NCI-H524 (cell line): ENCODE data around the gene BNIPL.

Experiments
- DNase-seq, 2 experiments: peaks; one replicate each; lab custom pipeline; 2025; lab: John Stamatoyannopoulos, UW

BNIPL gene

GRCh38 chr1:151036356-151036755 lies at the start of gene BNIPL:
Gene BNIPL (plus strand): TSS chr1:151036586. CDS start chr1:151036726, 140 bp downstream.
- no peak for DNase-seq

- DNase-seq = no peak
Observed at GRCh38 chr1:150987924-150988323, 48.5 kb upstream of the BNIPL start.

- DNase-seq = no peak
Observed at GRCh38 chr1:150992626-150993025, 43.8 kb upstream of the BNIPL start.

- no peak for DNase-seq
Observed at GRCh38 chr1:150994248-150994647, 42.1 kb upstream of the BNIPL start.

- no peak for DNase-seq
Observed at GRCh38 chr1:150995460-150995859, 40.9 kb upstream of the BNIPL start.

GRCh38 chr1:150995896-150996295 lies 40.5 kb upstream of the BNIPL start:
- no peak for DNase-seq

- DNase-seq = no peak
Observed at GRCh38 chr1:150997126-150997872, 39.1 kb upstream of the BNIPL start.

GRCh38 chr1:150997949-150998348 lies 38.4 kb upstream of the BNIPL start:
- DNase-seq = no peak

- no peak for DNase-seq
Observed at GRCh38 chr1:150999051-150999674, 37.2 kb upstream of the BNIPL start.

GRCh38 chr1:150999926-151000325 lies 36.5 kb upstream of the BNIPL start:
- DNase-seq = no peak

- DNase-seq = no peak
Observed at GRCh38 chr1:151000408-151000807, 36.0 kb upstream of the BNIPL start.

GRCh38 chr1:151001602-151002001 lies 34.8 kb upstream of the BNIPL start:
- no peak for DNase-seq

GRCh38 chr1:151002051-151002450 lies 34.3 kb upstream of the BNIPL start:
- DNase-seq = no peak

GRCh38 chr1:151002611-151003010 lies 33.8 kb upstream of the BNIPL start:
- DNase-seq = no peak

GRCh38 chr1:151003180-151003579 lies 33.2 kb upstream of the BNIPL start:
- DNase-seq = no peak

- no peak for DNase-seq
Observed at GRCh38 chr1:151005729-151006319, 30.6 kb upstream of the BNIPL start.

- DNase-seq = peak; percentile 75 to 80
Observed at GRCh38 chr1:151006327-151007052, 29.9 kb upstream of the BNIPL start, which contains the start of gene MINDY1. Gene MINDY1 (minus strand): TSS chr1:151006902. CDS start chr1:151002617, 4,285 bp downstream.

GRCh38 chr1:151007853-151008243 lies 28.5 kb upstream of the BNIPL start:
- no peak for DNase-seq

GRCh38 chr1:151008244-151009205 lies 27.9 kb upstream of the BNIPL start, which contains the start of gene PRUNE1:
Gene PRUNE1 (plus strand): TSS chr1:151008449. CDS start chr1:151008633, 184 bp downstream.
- DNase-seq = peak; percentile 82 to 93

- DNase-seq = no peak
Observed at GRCh38 chr1:151009206-151009587, 27.2 kb upstream of the BNIPL start.

- no peak for DNase-seq
Observed at GRCh38 chr1:151009674-151010345, 26.6 kb upstream of the BNIPL start.
